Lower leg skin (tissue), 4 donors: ENCODE data around the gene LPXN. TPM values are rescaled to one million over a fixed set of nuclear protein-coding genes. Genes with fewer than 3 reads are reported as not detected.
A peak's percentile ranks its signal among the peaks of the same experiment; 100 is the strongest.

ENCODE experiments used
- DNase-seq, 2 donors: peaks; one replicate each; pipeline ENCODE4 v3.0.0-alpha.2; 2019; ENCODE audit warnings: low spot score in 2 of 2
- H3K4me3 ChIP-seq: fragments of 200-600 bp; sonication (generic); 2 replicates; pipeline ENCODE4 v1.5.1; 2017; ENCODE audit warnings: mild to moderate bottlenecking, low read depth; ENCODE audit not compliant: poor library complexity, severe bottlenecking
- CTCF ChIP-seq, 3 donors: fragments of 450-650 bp; IDR thresholded peaks; one replicate each; pipeline ENCODE4 v1.5.1; 2016; ENCODE audit warnings: antibody characterized with exemption in 3 of 3, mild to moderate bottlenecking in 3 of 3, moderate library complexity in 2 of 3
- POLR2A ChIP-seq, 2 donors: fragments of 450-650 bp; IDR thresholded peaks; one replicate each; pipeline ENCODE4 v1.6.1; 2016 to 2017; ENCODE audit warnings: antibody characterized with exemption in 2 of 2, mild to moderate bottlenecking in 1 of 2, moderate library complexity in 1 of 2
- WGBS, 2 donors: methylation state at CpG; one replicate each; pipeline ENCODE4 v1.1.5; 2018; 5-methylcytosine and 5-hydroxymethylcytosine counted together
- intact Hi-C: fragments of 100-400 bp; cut with DNase I; formaldehyde crosslinking; loops from one replicate; pipeline ENCODE4 v1.15.0; 2023; ENCODE audit warnings: low total_unique reads
- total RNA-seq, 4 donors: library from RNA; depleted of rRNA; stranded (reverse); fragments of >200 nt; gene quantifications; one replicate each; pipeline ENCODE4 v1.1.0, GENCODE V29; 2016

Gene LPXN
- total RNA-seq, 4 donors from 2014 or later = 4.1 to 7.7 (median 5.4) TPM

- TF ChIP-seq POLR2A (IDR thresholded peaks at IDR 0.05) (no peak), CTCF (IDR thresholded peaks at IDR 0.05) (no peak)
- intact Hi-C loops = no loop called here
- H3K4me3 ChIP-seq = no peak overlapping the region
- 49 to 51% methylated on average over 6 of the region's 6 CpGs for WGBS, 2 donors
- no peak for DNase-seq
Measured at GRCh38 chr11:58525037-58525614, 50.5 kb downstream of the LPXN start.

DNA sequence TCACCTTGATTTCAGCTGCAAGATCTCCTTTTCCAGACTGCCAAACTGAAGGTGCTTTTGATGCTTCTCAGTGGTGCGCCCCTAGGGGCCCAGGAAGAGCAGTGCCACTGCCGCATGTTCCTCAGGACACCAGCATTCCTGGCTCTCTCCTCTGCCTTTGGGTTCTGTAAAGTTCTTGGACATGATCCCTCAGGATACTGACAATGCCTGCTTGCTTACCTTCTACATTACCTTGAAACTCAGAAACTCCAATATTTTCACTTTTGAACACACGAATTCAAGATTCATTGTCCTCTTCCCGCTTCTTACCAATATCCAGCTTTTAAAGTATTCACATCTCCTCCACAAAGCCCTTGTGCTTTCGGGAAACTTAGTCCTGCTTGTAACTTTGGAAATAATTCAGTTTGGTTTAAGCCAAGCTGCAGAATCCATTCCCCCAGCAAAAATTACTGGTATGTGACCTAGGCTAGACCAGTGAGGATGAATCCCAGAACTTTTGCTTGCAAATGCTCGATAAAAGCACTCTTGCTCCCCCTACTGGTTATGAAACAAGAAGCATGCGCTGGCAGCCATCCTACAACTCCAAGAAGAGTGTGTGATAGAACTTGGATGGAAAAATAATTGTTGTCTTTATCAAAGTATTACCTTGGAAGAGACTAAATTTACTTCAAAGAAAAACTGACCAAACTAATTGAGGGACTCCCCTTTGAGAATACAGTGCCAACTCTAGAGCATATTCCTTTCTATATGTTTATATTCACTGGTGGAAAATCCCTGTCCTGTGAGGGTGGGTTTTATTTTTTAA is 51.2 kb downstream of the LPXN start:
- no peak overlapping the region for H3K4me3 ChIP-seq
- peak; percentile 62 to 90 for DNase-seq
- TF ChIP-seq POLR2A (IDR thresholded peaks at IDR 0.05) (no peak), CTCF (IDR thresholded peaks at IDR 0.05) (peak in 1 of 3 donors; percentile 16)
- 22 to 25% methylated on average over 7 of the region's 7 CpGs for WGBS, 2 donors
- intact Hi-C loops = loop anchor here (5.0 kb wide), 1 partner anchor 867 kb away; the partner anchor contains the start of gene CLP1

DNA sequence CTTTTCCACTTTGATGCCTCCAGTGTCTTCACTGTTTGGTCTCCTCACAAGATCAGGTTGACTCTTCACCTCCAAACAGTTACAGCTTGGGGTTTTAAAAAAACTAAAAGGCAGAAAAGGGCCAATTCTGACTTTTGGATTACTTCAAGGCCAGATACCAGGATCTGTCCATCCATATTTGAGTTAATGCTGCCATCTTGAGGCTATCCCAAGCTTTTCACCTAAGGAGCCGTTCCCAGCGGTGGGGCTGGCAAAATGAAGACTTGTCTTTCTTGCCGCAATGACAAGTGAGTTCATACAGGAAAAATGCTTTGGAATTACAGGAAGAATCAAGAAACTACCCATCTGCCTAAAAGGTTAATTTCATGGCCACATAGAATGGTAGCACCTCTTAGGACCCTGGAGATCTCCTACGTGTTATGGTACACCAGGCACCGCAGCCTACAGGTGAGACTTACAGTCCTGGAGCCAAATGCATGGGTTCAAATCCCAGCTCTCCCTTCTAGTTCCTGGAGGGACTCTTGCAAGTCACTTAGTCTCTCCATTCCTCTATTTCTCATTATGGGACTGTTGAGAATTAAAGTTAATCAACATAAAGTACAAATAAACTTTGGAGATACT is 61.8 kb downstream of the LPXN start:
- WGBS, 2 donors = 26 to 29% methylated on average over 5 of the region's 5 CpGs
- H3K4me3 ChIP-seq = no peak overlapping the region
- no peak for DNase-seq
- intact Hi-C loops = no loop called here
- TF ChIP-seq CTCF (IDR thresholded peaks at IDR 0.05) (no peak), POLR2A (IDR thresholded peaks at IDR 0.05) (no peak)

DNA sequence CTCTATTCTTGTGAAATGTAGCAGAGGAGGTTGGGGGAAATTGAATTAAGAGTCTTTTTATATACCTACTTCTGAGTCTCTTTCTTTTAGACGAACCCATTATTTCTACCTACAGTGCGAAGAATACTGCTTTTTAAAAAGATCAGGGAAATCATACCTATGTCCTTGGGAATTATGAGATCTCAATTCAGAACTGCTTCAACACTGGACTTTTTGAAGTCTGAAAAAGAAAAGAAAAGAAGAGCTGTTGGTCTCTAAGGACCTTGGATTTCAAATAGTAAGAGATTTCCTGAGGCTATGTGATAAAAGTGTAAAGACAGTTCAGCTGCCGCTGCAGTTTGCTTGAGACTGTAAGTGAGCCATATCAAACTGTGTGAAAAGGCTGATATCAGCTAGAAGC is 64.0 kb downstream of the LPXN start:
- no peak for DNase-seq
- H3K4me3 ChIP-seq = no peak overlapping the region
- intact Hi-C loops = no loop called here
- 87 to 88% methylated on average over 3 of the region's 3 CpGs for WGBS, 2 donors
- no peak for TF ChIP-seq CTCF (IDR thresholded peaks at IDR 0.05)
- TF ChIP-seq POLR2A (IDR thresholded peaks at IDR 0.05) = no peak

DNA sequence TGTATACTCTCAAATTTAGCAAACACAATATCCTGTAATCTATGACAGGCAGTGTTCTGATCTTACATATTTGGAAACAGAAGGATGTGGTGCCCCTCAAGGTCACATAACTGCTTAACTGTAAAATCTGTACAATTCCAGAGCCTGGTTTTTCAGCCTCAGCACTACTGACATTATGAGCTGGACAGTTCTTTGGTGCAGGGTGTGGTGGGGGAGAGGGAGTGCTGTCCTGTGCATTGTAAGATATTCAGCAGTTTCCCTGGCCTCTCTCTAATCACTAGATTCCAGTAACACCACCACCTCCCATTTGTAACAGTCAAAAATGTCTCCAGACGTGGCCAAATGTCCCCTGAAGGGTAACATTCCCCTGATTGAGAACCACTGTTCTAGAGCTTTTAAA is 65.9 kb downstream of the LPXN start:
- DNase-seq = no peak
- H3K4me3 ChIP-seq = no peak overlapping the region
- intact Hi-C loops = no loop called here
- 71 to 74% methylated on average over 1 of the region's 1 CpG for WGBS, 2 donors
- TF ChIP-seq POLR2A (IDR thresholded peaks at IDR 0.05) (no peak), CTCF (IDR thresholded peaks at IDR 0.05) (no peak)
